GM19397 (cell line): Measurements from ENCODE around the gene INTS13.
"Not testable (repeated sequence)": the region's sequence is repeated elsewhere in the genome, so short reads cannot be mapped to it uniquely, and the experiment has no call there.

Source experiments
- ATAC-seq: cut with Tn5 transposase; IDR thresholded peaks from one replicate; pipeline ENCODE4 v1.9.1; 2021; ENCODE audit warnings: mild to moderate bottlenecking, moderate library complexity; ENCODE audit not compliant: unreplicated experiment

The INTS13 gene, protein sequence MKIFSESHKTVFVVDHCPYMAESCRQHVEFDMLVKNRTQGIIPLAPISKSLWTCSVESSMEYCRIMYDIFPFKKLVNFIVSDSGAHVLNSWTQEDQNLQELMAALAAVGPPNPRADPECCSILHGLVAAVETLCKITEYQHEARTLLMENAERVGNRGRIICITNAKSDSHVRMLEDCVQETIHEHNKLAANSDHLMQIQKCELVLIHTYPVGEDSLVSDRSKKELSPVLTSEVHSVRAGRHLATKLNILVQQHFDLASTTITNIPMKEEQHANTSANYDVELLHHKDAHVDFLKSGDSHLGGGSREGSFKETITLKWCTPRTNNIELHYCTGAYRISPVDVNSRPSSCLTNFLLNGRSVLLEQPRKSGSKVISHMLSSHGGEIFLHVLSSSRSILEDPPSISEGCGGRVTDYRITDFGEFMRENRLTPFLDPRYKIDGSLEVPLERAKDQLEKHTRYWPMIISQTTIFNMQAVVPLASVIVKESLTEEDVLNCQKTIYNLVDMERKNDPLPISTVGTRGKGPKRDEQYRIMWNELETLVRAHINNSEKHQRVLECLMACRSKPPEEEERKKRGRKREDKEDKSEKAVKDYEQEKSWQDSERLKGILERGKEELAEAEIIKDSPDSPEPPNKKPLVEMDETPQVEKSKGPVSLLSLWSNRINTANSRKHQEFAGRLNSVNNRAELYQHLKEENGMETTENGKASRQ

DNA sequence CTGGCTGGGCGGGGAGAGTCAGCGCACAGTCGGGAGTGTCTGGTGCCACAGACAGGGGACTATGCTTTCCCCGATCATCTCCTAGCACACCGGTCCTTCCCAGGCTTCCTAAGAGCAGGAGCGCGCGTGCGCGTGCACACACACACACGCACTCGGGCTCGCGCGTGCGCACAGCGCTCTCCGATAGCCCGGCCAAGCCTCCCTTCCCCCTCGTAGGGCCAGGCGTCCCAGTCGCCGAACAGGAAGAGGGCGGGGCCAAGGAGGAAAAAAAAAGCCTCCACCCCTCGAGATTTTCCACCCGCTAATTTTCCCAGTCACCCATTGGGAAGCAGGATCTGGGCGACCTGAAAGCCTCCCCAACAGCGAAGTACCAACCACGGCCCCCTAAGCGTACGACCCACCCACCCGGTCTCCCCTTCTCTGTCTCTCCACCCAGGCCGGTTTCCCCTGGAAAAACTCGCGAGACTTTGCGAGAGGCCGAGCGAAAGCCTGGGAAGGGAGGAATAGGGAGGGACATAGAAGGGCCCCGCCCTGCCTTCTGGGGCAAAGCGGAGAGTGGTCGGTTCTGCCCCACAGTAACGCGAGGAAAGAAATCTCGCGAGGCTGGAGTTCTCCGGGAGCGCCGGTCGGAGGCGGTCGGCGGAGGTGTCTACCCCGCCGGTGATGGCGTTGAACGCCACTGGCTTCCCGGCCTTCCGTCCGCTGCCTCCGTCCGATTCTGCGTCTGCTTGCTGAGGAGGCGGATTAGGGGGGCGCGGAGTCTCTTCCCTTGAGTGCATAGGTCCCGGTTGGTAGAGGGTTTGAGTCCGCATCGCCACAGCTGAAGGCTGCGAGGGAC lies at the start of gene INTS13, which contains the start of gene FGFR1OP2:
Gene INTS13 (minus strand): TSS at position 119 of the 838 bp plus-strand sequence. CDS start 1,178 bp downstream, outside the sequence.
Gene FGFR1OP2 (plus strand): TSS at position 608 of the 838 bp plus-strand sequence. CDS start 15,689 bp downstream, outside the sequence.
- peak; percentile 78 for ATAC-seq

DNA sequence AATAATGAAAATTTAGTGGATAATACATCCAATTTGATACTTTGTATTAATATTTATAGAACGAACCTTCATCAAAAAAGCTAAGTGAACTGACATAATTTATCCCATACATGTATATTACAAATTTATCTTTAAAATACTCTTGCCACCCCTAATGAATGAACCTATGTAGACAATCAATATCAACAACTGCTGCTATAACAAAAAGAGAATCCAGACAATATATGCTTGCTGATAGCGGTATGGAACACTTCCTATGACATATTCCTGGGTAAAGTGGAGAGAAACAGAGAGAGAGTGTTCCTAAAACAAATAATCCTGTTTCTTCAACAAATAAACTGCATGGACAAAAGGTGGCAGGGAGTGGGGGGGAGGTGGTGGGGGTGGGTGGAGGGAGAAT lies 45.1 kb upstream of the INTS13 start:
- no peak for ATAC-seq

DNA sequence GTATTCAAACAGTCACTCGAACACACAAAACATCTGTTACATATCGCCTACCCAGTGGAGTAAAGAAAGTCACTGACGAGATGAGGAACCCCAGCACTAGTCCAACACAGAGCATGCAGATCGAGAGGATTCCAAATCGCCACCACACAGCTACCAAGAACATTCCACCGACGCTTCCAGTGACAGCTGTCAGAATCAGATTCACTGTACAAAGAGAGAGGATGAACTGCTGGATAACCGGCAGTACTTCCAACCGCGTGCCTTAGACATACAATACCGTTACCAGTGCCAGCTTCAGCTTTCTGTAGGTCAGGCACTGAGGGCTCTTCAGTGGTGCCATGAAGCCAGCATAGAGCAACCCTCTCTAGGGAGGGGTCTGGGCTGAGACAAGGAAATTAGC lies 42.0 kb upstream of the INTS13 start:
- ATAC-seq: no peak

DNA sequence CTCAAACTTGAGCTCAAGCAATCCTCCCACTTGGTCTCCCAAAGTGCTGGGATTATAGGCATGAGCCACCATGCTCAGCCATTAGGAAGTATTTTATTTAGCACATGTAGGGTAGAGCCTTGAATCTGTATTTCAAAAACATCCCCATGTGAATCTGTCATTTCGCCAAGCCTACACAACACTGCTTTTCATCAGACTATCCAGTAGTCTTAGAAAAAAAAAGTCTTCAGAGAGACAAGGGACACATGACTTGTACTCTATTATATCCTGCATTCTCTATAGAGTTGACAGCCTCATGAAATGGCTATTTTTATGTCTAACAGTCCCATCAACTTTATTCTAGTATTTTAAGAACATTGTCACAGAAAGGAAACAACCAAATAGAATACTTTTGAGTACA lies 41.0 kb upstream of the INTS13 start:
- ATAC-seq: no peak

- no peak for ATAC-seq
Measured at GRCh38 chr12:26976687-26977086, 38.9 kb upstream of the INTS13 start.

DNA sequence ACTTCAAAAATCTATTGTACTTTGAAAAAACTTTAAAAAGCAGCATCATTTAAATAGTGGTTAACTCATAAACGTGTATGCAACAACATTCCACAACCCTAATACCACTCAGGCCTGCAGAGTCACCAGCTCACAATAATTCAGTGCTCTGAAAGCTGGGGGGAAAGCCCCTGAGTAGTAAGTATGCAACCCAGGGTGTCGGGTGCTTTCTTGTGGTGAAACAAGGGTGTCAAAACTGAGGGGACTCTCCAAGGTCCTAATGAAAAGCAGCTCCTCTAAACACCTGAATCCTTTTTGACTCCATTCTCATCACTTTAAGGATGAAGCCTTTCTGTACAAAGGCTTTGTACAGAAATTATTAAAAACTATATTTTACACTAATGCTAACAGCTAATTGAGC lies 34.2 kb upstream of the INTS13 start:
- ATAC-seq: peak; percentile 82

- ATAC-seq: no peak
Measured at GRCh38 chr12:26970136-26970535, 32.4 kb upstream of the INTS13 start.

- no peak for ATAC-seq
Measured at GRCh38 chr12:26966842-26967241, 29.1 kb upstream of the INTS13 start.

- ATAC-seq: no peak
Measured at GRCh38 chr12:26963413-26963812, 25.6 kb upstream of the INTS13 start.

DNA sequence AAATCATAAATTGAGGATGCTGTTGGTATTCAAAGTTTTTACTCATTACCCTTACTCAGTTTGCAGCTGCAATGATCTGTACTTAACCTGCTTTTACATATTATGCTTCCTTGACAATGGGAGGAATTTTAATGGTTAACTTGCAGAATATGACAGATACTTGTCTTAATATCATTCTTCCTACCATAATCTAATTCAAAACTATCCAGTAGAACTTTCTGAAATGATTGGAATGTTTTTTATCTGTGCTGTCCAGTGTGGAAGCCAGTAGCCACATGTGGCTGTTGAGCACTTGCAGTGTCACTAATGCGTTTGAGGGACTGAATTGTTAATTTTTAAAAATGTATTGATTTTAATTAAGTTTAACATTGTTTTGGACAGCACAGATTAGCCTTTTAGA lies 24.0 kb upstream of the INTS13 start:
- ATAC-seq: no peak

DNA sequence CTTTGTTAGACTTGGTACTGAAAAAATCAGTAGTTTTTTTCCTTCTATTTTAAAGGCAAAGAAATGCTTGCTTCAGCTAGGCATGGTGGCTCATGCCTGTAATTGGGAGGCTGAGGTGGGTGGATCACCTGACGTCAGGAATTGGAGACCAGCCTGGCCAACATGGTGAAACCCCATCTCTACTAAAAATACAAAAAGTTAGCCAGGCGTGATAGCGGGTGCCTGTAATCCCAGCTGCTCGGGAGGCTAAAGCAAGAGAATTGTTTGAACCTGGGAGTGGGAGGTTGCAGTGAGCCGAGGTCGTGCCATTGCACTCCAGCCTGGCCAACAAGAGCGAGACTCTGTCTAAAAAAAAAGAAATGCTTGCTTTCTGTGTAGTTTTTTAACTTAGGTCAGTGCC lies 23.6 kb upstream of the INTS13 start:
- not testable (repeated sequence) for ATAC-seq

DNA sequence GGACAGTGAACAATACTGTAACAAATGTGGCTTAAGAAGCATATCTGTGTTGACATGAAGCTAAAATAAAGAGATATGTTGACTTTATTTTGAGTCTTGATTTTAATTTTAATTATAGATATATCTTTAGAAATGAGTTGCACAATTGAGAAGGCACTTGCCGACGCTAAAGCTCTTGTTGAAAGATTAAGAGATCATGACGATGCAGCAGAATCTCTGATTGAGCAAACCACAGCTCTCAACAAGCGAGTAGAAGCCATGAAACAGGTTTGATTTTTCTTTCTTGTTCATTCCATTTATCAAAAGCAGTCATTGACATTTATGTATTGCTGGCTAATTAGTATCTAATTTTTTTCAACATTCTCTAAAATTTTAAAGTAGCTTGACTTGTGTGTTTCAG lies 16.2 kb upstream of the INTS13 start:
- ATAC-seq: no peak

DNA sequence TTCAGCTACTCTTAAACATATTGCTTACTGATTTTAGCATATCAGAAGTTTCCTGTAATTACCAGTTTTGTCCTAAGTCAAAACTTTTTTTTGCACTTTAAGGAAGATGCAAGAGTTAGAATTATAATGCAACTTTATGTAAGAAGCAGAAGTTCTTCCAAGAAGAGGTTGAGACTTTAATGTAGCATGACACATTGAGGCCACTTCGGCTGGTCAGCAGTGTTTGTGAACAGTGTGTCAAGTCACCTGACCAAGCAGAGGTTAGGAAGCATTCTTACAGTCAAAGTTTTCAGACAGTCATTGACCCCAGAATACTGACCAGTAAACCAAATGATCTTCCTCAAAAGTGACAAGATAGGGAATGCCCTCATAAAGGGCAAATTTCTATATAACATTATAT lies 15.7 kb upstream of the INTS13 start:
- ATAC-seq: no peak

- ATAC-seq: no peak
Measured at GRCh38 chr12:26948309-26948708, 10.5 kb upstream of the INTS13 start.

DNA sequence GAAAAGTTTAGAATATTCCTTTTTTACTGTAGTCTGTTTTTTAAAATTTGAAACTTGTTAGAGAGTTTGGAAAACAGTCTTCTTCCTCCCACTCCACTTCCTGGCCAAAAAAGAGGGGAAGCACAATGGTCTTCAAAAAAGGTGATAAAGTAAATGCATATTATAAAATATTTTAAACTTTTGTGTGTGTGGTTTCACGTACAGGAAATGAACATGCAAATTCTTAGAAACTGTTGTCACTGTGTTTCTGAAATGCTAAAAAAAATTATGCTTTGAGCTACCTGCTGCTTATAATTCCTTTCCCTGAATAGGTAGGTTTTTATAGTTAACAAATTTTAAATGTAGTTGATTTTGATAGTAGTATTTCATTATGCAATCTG lies 3.4 kb upstream of the INTS13 start:
- ATAC-seq: no peak

- no peak for ATAC-seq
Measured at GRCh38 chr12:26940516-26941214, 2.9 kb upstream of the INTS13 start.

GRCh38 chr12:26939953-26940352 lies 2.2 kb upstream of the INTS13 start:
- ATAC-seq: no peak

- no peak for ATAC-seq
Measured at GRCh38 chr12:26939192-26939832, 1.5 kb upstream of the INTS13 start.

- ATAC-seq: peak; percentile 9
Measured at GRCh38 chr12:26938701-26939062, 901 bp upstream of the INTS13 start.

GRCh38 chr12:26937443-26937862 lies 328 bp downstream of the INTS13 start:
- ATAC-seq: no peak
